Epidermal melanocyte (primary cell): Measurements from ENCODE around the gene DCAKD.

ENCODE experiments used
- DNase-seq: peaks from one replicate; pipeline ENCODE4 v3.0.0; 2011; ENCODE audit warnings: low spot score; ENCODE audit not compliant: insufficient read length

The DCAKD gene

GRCh38 chr17:45031231-45032173 is 19.9 kb downstream of the DCAKD start:
- DNase-seq: no peak

GRCh38 chr17:45030733-45031132 is 20.7 kb downstream of the DCAKD start:
- no peak for DNase-seq

GRCh38 chr17:45029758-45030423 is 21.5 kb downstream of the DCAKD start:
- DNase-seq: no peak

GRCh38 chr17:45029096-45029495 is 22.3 kb downstream of the DCAKD start:
- no peak for DNase-seq

- DNase-seq: no peak
These were observed 28.6 kb downstream of the DCAKD start for GRCh38 chr17:45022655-45023339.

GRCh38 chr17:45022288-45022648 is 29.2 kb downstream of the DCAKD start:
- no peak for DNase-seq

GRCh38 chr17:45021607-45022287 is 29.7 kb downstream of the DCAKD start:
- DNase-seq: peak; percentile 82

- no peak for DNase-seq
These were observed 30.9 kb downstream of the DCAKD start for GRCh38 chr17:45020354-45021138.

- DNase-seq: peak; percentile 53
These were observed 32.4 kb downstream of the DCAKD start for GRCh38 chr17:45018848-45019711.

- DNase-seq: no peak
These were observed 33.0 kb downstream of the DCAKD start for GRCh38 chr17:45018514-45018847.

- DNase-seq: no peak
These were observed 34.6 kb downstream of the DCAKD start for GRCh38 chr17:45016823-45017222.

GRCh38 chr17:45016237-45016636 is 35.2 kb downstream of the DCAKD start:
- no peak for DNase-seq

GRCh38 chr17:45013021-45013997 is 38.1 kb downstream of the DCAKD start:
- no peak for DNase-seq

GRCh38 chr17:45011767-45012166 is 39.7 kb downstream of the DCAKD start:
- no peak for DNase-seq

- DNase-seq: no peak
These were observed 41.6 kb downstream of the DCAKD start for GRCh38 chr17:45009676-45010467.

GRCh38 chr17:45008216-45008615 is 43.2 kb downstream of the DCAKD start:
- no peak for DNase-seq

GRCh38 chr17:45006927-45007461 is 44.4 kb downstream of the DCAKD start:
- DNase-seq: no peak

- no peak for DNase-seq
These were observed 45.7 kb downstream of the DCAKD start for GRCh38 chr17:45005700-45006099.
